Activated CD8-positive, alpha-beta memory T cell treated with anti-CD3 and anti-CD28 coated beads for 36 hours (primary cell): Measurements from ENCODE around the gene SH3BP4. TPM values are rescaled to one million over a fixed set of nuclear protein-coding genes. Genes with fewer than 3 reads are reported as not detected.

Experiments used
- CTCF ChIA-PET: fragments of 350-600 bp; sonication (Branson Sonifier 250); formaldehyde crosslinking; loops from one replicate; lab custom pipeline; 2021; ENCODE audit warnings: antibody characterized with exemption; lab: Charles Lee
- POLR2A ChIA-PET: fragments of 350-600 bp; sonication (Branson Sonifier 250); formaldehyde crosslinking; loops from one replicate; lab custom pipeline; 2021; ENCODE audit warnings: antibody characterized with exemption; lab: Charles Lee
- total RNA-seq, 2 experiments: library from RNA; stranded (reverse); gene quantifications; one replicate each; pipeline ENCODE4 v1.2.3, GENCODE V29; 2021

The SH3BP4 gene
- total RNA-seq, 2 experiments from 2014 or later, result not detected

- ChIA-PET POLR2A (no interaction called here), CTCF (no interaction called here)
Observed at GRCh38 chr2:234993541-234993981, 41.7 kb downstream of the SH3BP4 start.

- CTCF ChIA-PET, result no interaction called here
- POLR2A ChIA-PET, result no interaction called here
Observed at GRCh38 chr2:234994438-234995321, 42.9 kb downstream of the SH3BP4 start.

- ChIA-PET POLR2A (no interaction called here), CTCF (no interaction called here)
Observed at GRCh38 chr2:234995332-234996068, 43.7 kb downstream of the SH3BP4 start.

- CTCF ChIA-PET, result no interaction called here
Observed at GRCh38 chr2:234996069-234996940, 44.5 kb downstream of the SH3BP4 start.

GRCh38 chr2:234996941-234997270, 45.1 kb downstream of the SH3BP4 start:
- CTCF ChIA-PET, result no interaction called here

More at GRCh38 chr2:234996069-234996940, 44.5 kb downstream of the SH3BP4 start:
- POLR2A ChIA-PET, result no interaction called here

GRCh38 chr2:234997389-234997788, 45.6 kb downstream of the SH3BP4 start:
- POLR2A ChIA-PET, result no interaction called here
- CTCF ChIA-PET, result no interaction called here

More at GRCh38 chr2:234996941-234997270, 45.1 kb downstream of the SH3BP4 start:
- POLR2A ChIA-PET, result no interaction called here

- POLR2A ChIA-PET, result no interaction called here
- CTCF ChIA-PET, result no interaction called here
Observed at GRCh38 chr2:234998404-234999211, 46.8 kb downstream of the SH3BP4 start.

GRCh38 chr2:234999740-235000425, 48.1 kb downstream of the SH3BP4 start:
- POLR2A ChIA-PET, result no interaction called here
- CTCF ChIA-PET, result no interaction called here

- ChIA-PET POLR2A (no interaction called here), CTCF (no interaction called here)
Observed at GRCh38 chr2:235000426-235001236, 48.8 kb downstream of the SH3BP4 start.

GRCh38 chr2:235001237-235002133, 49.7 kb downstream of the SH3BP4 start:
- POLR2A ChIA-PET, result no interaction called here
- CTCF ChIA-PET, result no interaction called here

- POLR2A ChIA-PET, result no interaction called here
Observed at GRCh38 chr2:235002198-235003095, 50.6 kb downstream of the SH3BP4 start.

GRCh38 chr2:235003096-235003775, 51.4 kb downstream of the SH3BP4 start:
- ChIA-PET CTCF (no interaction called here), POLR2A (no interaction called here)

More at GRCh38 chr2:235002198-235003095, 50.6 kb downstream of the SH3BP4 start:
- CTCF ChIA-PET, result no interaction called here

GRCh38 chr2:235004329-235004903, 52.6 kb downstream of the SH3BP4 start:
- POLR2A ChIA-PET, result no interaction called here
- CTCF ChIA-PET, result no interaction called here

- ChIA-PET CTCF (no interaction called here), POLR2A (no interaction called here)
Observed at GRCh38 chr2:235005023-235005422, 53.2 kb downstream of the SH3BP4 start.
